GM21723 (cell line): ENCODE data around the gene RASA4B.
"Not testable (repeated sequence)": the region's sequence is repeated elsewhere in the genome, so short reads cannot be mapped to it uniquely, and the experiment has no call there.

Source experiments
- ATAC-seq: cut with Tn5 transposase; IDR thresholded peaks from one replicate; pipeline ENCODE4 v1.9.1; 2021; ENCODE audit warnings: mild to moderate bottlenecking, moderate library complexity; ENCODE audit not compliant: unreplicated experiment

The RASA4B gene

DNA sequence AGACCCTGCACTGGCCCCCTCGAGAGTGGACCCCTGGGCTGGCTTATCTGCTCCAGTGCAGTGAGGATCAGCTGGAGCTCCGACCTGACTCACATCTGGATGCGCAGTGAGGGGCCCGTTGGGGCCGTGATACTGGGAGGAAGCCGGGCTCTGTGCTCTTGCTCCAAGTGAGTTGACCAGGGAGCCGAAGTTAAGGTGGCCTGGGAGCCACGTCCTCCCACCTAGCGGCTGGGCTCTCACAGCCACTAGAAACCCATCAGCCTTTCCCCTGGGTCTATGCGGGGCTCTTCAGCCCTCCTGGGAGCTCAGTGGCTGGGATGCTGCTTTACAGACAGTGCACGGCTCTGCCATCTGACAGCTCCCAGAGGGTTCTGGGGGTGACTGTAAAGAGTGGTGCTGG lies 62.0 kb downstream of the RASA4B start:
- no peak for ATAC-seq

- not testable (repeated sequence) for ATAC-seq
Measured at GRCh38 chr7:102454932-102455331, 62.6 kb downstream of the RASA4B start.

DNA sequence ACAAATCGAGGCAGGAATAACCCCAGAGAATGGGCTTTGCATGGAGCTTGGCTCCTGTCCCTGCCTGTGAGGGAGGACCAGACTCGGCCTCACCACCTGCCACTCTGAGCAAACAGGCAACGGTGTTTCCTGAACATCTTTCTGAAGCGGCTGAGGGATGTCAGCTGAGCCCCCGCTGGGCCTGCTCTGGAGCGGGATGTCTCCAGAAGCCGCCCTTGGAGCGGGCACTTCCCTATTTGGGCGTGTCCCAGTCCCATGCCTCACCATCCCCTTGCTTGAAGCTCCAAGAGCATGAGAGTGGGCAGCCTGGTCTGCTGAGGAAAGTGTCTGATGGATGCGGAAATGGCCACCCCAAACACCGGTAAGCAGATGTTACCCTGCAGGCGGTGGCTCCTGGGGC lies 63.1 kb downstream of the RASA4B start:
- ATAC-seq = no peak

DNA sequence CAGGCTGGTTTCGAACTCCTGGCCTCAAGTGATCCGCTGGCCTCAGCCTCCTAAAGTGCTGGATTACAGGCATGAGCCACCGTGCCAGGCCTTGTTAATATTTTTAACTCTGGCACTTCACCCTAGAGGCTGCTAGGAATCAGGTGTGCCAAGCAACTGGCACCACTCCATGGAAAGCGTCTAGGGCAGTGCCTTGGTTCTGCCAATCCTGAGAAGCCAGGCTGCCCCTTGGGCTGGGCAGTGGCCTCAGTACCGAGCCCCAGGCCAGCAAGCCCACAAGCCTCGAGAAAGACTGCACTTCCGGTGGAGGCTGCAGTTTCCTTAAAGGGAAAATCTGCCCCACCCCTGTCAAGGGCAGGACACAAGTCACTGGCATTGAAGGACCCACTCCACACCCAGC lies 64.3 kb downstream of the RASA4B start:
- ATAC-seq = no peak

DNA sequence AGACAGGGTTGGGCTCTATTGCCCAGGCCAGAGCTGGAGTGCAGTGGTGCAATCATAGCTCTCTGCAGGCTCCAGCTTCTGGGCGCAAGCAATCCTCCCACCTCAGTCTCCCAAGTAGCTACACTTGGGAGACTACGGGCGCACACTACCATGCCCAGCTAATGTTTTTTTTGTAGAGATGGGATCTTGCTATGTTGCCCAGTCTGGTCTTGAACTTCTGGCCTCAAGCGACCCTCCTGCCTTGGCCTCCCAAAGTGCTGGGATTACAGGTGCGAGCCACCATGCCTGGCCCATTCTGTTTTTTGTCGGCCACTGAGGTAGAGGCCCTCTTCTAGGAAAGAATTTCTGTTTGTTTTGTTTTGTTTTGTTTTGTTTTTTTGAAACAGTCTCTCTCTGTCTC lies 65.1 kb downstream of the RASA4B start:
- ATAC-seq = no peak

DNA sequence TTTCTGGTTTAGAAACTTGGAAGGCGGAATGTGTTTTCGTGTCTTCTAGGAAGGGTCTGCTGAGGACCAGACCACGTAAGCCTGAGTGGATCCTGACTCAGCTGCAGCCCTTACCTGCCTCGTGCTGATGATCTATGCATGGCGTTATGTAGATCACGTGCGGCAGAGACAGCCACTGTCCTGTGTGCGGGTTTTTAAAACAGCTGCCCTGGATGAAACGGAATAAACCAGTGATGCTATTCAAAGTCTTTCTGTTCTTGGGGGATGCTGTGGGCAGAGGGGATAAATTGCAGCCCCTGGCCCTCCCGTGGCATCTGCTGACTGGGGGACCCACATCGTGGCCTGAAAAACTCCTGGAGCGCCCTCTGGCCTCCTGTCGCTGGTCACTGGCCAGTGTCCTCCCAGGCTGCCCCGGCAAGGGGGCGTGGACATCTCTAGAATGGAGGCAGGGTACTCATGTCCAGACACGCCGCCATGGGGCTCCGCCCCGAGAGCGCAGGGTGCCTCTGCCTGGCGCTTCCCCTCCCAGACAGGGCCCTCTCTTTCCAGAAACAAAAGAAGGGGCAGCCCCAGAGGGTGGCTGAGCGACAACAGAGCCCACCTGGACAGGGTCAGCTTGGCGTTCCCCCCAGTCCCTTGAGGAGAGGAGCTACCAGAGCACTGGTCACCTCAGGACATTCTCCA lies 66.1 kb downstream of the RASA4B start:
- no peak for ATAC-seq

DNA sequence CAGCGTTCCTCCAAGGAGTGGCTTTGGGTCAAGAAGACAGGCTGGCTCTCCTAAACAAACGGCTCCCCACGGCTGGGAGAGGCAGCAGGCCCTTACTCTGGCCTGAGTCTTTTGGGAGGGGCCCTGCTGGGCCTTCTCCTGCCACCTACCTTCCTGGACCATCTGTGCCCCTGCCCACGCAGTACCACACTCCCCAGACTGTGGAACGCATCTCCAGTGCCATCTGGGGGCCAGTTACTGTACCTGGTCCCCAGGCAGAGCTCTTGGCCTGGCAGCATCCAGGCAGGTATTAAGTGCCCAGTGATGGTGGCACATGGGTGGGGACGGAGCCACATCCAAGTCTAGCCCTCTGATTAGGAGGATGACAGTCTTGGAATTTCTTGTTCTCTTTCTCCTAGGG lies 67.3 kb downstream of the RASA4B start:
- ATAC-seq = no peak

DNA sequence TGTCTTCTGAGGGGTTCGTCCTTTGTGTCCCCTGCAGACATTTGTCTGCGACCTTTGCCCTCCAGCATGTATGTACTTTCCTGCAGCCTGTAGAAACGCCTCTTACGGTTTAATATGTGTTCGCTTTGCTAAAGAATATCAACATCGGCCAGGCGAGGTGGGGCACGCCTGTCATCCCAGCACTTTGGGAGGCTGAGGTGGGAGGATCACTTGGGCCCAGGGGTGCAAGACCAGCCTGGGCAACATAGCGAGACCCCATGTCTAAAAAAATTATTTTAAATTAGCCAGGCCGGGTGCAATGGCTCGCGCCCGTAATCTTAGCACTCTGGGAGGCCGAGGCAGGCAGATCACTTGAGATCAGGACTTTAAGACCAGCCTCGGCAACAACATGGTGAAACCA lies 68.4 kb downstream of the RASA4B start:
- no peak for ATAC-seq

DNA sequence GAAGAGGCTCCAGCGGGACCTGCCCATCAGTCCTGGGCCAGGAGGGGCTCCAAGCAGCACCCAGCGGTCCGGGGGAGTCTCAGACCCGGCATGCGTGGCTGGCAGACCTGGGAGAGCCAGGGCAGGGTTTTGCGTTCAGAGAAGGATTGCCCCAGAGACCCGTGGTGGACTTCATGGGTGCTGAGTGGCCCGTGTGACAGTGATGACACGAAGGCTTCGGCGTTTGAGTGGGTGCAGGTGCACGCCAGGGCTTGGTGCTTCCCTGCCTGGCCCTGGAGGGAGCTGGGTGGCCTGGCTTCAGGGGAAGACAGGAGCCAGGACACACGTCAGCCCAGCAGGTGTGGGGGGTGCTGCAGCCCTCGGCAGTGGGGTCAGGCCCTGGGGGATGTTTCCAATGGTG lies 70.3 kb downstream of the RASA4B start:
- no peak for ATAC-seq

DNA sequence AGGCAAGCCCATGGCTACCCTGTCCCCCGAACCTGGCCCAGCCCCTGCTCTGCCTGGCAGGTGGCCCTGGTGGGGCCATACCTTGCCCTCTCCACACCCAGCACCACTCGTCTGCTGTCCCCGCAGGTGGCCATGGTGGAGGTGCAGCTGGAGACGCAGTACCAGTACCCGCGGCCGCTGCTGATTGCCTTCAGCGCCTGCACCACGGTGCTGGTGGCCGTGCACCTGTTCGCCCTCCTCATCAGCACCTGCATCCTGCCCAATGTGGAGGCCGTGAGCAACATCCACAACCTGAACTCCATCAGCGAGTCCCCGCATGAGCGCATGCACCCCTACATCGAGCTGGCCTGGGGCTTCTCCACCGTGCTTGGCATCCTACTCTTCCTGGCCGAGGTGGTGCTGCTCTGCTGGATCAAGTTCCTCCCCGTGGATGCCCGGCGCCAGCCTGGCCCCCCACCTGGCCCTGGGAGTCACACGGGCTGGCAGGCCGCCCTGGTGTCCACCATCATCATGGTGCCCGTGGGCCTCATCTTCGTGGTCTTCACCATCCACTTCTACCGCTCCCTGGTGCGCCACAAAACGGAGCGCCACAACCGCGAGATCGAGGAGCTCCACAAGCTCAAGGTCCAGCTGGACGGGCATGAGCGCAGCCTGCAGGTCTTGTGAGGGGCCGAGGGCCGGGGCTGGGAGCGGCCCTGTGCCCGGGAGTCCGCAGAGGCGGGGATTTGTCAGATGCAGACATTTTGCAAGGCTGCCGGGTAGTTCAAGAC lies 71.0 kb downstream of the RASA4B start:
- ATAC-seq = no peak

GRCh38 chr7:102445674-102446071 lies 71.9 kb downstream of the RASA4B start:
- ATAC-seq = no peak

DNA sequence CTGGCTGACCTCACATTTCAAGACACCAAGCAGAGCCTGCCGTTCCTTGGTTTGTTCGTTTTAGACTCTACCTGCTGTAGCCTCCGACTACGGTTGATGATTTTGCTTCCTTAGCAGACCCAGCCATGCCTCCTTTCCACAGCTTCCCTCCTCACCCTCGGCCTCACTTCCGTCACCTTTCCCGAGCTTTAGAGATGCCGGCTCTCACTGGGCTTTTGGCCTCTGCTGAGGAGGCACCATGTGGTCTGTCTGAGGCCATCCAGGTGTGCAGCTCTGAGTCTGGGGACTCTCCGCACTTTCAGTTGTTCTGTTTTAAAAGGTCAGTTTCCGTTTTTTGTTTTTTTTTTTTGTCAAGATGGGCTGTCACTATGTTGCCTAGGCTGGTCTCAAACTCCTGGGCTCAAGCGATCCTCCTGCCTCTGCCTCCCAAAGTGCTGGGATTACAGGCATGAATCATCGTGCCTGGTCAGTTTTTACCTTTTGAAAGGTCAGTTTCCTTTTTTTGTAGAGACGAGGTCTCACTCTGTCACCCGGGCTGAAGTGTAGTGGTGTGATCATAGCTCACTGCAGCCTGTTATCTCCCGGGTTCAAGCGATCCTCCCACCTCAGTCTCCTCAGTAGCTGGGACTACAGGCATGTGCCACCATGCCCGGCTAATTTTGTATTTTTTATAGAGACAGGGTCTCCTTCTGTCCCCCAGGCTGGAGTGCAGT lies 72.5 kb downstream of the RASA4B start:
- peak; percentile 55 for ATAC-seq

- ATAC-seq = no peak
Measured at GRCh38 chr7:102439963-102440795, 77.4 kb downstream of the RASA4B start.

- ATAC-seq = no peak
Measured at GRCh38 chr7:102436118-102436517, 81.5 kb downstream of the RASA4B start.

GRCh38 chr7:102434039-102434486 lies 83.5 kb downstream of the RASA4B start:
- peak; percentile 13 for ATAC-seq

DNA sequence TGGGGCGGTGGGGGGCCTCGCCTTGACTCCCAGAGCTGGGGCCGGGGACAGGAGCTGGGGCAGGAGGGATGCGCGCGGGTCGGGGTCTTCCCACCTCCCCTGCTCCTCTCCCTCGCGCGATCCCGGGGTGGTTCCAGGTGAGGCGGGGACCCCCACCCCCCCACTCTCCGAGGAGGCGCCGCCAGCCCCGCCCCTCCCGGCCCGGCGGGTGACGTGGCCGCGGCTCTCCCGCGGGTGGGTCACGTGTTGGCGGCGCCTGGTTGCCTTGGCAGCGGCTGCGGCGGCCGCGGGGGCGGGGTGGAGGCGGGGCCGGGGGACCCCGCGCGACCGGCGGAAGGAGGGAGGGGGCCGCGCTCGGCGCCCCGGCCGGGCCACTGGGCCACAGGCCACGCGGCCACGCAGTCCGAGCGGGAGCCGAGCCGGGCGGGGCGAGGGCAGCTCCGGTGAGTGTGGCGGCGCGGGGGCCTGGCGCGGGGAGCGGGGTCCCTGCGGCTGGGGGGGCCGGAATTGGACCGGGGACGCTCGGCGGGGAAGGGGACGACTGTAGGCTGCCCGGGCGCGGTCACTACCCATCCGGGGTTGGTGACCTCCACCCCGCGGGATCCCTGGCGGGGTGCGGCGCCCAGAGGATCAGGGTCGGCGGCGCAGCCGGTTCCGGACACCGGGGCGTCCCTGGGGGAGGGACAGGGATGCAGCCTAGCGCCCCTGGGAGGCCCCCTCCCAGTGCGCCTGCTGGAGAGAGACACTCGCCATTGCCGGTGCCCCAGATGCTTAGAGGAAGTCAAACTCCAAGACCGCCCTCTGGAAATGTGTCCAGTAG lies 84.1 kb downstream of the RASA4B start, which contains the start of gene ORAI2:
Gene ORAI2, plus strand, starts transcription at position 357 of the 820 bp plus-strand sequence. CDS start 5,382 bp downstream, outside the sequence.
- ATAC-seq = peak; percentile 53
